Activated CD8-positive, alpha-beta memory T cell treated with anti-CD3 and anti-CD28 coated beads, Interleukin-2, amount 10 ng/mL, durations not matched to agents 7 days and 5 days (primary cell): Measurements from ENCODE around the gene CFL1. TPM values are rescaled to one million over a fixed set of nuclear protein-coding genes. Genes with fewer than 3 reads are reported as not detected.

Experiments
- ATAC-seq: fragments of 150-1000 bp; cut with Tn5 transposase; one replicate; pipeline ENCODE4 v1.10.0; 2021; ENCODE audit warnings: moderate library complexity
- CTCF ChIA-PET: fragments of 350-600 bp; sonication (Branson Sonifier 250); formaldehyde crosslinking; loops from one replicate; lab custom pipeline; 2021; ENCODE audit warnings: antibody characterized with exemption; lab: Charles Lee
- DNase-seq: peaks from one replicate; pipeline ENCODE4 v3.0.0-alpha.2; 2020
- H3K27ac Mint-ChIP-seq: one replicate; pipeline ENCODE4 v1.8.0; 2021; ENCODE audit warnings: mild to moderate bottlenecking, mixed read lengths
- H3K27me3 Mint-ChIP-seq: one replicate; pipeline ENCODE4 v1.8.0; 2021; ENCODE audit warnings: mixed read lengths
- H3K36me3 Mint-ChIP-seq: one replicate; pipeline ENCODE4 v1.8.0; 2021; ENCODE audit warnings: mild to moderate bottlenecking, mixed read lengths
- H3K4me1 Mint-ChIP-seq: one replicate; pipeline ENCODE4 v1.8.0; 2021; ENCODE audit warnings: mixed read lengths
- H3K4me3 Mint-ChIP-seq: one replicate; pipeline ENCODE4 v1.8.0; 2021; ENCODE audit warnings: mild to moderate bottlenecking, moderate library complexity, mixed read lengths
- H3K9me3 Mint-ChIP-seq: one replicate; pipeline ENCODE4 v1.8.0; 2022; ENCODE audit warnings: low read depth, mixed read lengths
- total RNA-seq, 2 experiments: library from RNA; stranded (reverse); gene quantifications; one replicate each; pipeline ENCODE4 v1.2.3, GENCODE V29; 2021

The CFL1 gene
- total RNA-seq, 2 experiments from 2014 or later, result 1,745 to 1,753 TPM

DNA sequence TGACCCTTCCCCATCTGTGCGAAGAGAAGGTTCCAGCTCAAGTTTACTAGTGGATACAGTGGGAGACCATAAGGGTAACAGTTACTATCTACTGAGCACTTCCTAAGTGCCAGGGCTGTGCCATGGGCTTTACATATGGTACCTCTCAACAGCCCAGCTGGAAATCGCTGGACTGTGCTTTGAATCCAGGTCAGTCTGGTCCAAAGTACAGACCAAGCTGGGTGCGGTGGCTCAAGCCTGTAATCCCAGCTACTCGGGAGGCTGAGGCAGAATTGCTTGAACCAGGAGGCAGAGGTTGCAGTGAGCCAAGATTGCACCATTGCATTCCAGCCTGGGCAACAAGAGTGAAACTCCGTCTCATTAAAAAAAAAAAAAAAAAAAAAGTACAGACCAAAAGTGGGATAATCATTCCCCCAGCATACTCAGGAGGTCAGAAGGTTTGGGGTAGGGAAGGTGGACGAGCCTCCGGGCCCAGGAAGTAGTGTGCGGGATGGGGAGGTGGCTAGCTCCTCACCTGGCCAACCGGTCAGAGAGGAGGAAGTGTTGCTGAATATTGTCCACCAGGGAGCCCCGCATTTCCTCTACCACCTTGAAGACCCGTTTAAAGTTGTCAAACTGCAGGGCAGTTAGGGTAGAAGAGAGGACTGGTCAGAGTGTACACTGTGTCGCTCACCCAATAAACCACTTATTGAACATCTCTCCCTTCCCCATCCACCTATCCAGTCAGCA is 28.0 kb upstream of the CFL1 start:
- H3K9me3 Mint-ChIP-seq, result no peaks in the 10 kb centered on the region
- peak overlapping the region; percentile 10 for H3K27ac Mint-ChIP-seq
- ATAC-seq (no peak), DNase-seq (peak; percentile 39)
- no peaks in the 10 kb centered on the region for H3K27me3 Mint-ChIP-seq
- peak overlapping the region; percentile 96 for H3K4me3 Mint-ChIP-seq
- peaks cover 71% of the 10 kb centered on the region for H3K4me1 Mint-ChIP-seq
- H3K36me3 Mint-ChIP-seq, result peaks cover 14% of the 10 kb centered on the region
- CTCF ChIA-PET, result interaction anchor here (0.9 to 26.4 kb wide), 26 partner anchors 12 to 247 kb away, joined by 3 to 710 read pairs (median 14); partner anchors contain the start of genes AP5B1, CFL1, CTSW and EFEMP2

DNA sequence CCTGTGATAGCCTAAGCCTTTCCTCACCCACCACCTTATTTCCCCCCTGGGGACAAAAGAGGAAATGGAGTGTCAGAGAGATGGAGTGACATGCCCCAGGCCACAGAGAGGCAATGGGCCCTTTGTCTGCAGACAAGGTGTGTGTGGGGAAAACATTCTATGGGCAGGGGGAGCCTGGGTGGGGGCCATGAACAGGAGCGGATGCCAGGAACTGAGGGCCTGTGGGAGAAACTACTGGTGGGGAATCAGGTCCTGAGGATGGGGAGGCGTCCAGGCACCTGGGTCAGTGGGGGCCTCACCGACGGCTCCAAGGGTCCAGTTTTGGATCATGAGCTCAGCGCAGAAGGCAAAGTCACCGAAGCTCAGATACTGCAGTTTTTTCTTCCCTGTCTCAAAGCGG is 27.3 kb upstream of the CFL1 start:
- Mint-ChIP-seq H3K36me3 (peaks cover 14% of the 10 kb centered on the region), H3K27ac (no peak overlapping the region), H3K9me3 (no peaks in the 10 kb centered on the region), H3K4me3 (no peak overlapping the region), H3K27me3 (no peaks in the 10 kb centered on the region), H3K4me1 (peaks cover 77% of the 10 kb centered on the region)
- CTCF ChIA-PET, result interaction anchor here (0.6 to 26.4 kb wide), 41 partner anchors 13 to 360 kb away, joined by 3 to 710 read pairs (median 6); partner anchors contain the start of genes AP5B1, BANF1, CFL1 and CTSW
- DNase-seq (no peak), ATAC-seq (no peak)

DNA sequence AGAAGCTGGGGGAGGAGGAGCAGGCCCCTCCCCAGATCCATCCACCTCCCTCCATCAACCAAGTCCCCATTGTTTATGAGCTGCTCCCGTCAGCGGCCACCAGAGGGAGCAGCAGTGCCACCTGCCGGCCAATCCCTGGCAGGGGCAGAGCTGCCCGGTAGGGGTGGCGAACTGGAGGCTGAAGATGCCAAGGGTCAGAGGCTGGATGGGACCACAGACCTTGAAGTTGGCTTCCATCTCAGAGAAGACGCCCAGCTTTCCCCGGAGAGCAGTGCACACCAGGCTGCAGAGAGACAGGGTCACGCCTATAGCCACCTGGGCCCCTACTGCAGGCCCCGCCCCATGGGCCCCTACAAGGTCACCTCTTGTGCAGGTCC is 26.7 kb upstream of the CFL1 start:
- DNase-seq (peak; percentile 87), ATAC-seq (peak; percentile 42)
- H3K4me1 Mint-ChIP-seq, result peaks cover 77% of the 10 kb centered on the region
- CTCF ChIA-PET, result interaction anchor here (0.6 to 26.4 kb wide), 45 partner anchors 13 to 359 kb away, joined by 3 to 710 read pairs (median 6); partner anchors contain the start of genes AP5B1, BANF1, C11orf68 and CFL1
- H3K9me3 Mint-ChIP-seq, result no peaks in the 10 kb centered on the region
- no peaks in the 10 kb centered on the region for H3K27me3 Mint-ChIP-seq
- H3K27ac Mint-ChIP-seq, result peak overlapping the region; percentile 71
- H3K36me3 Mint-ChIP-seq, result peaks cover 14% of the 10 kb centered on the region
- no peak overlapping the region for H3K4me3 Mint-ChIP-seq

DNA sequence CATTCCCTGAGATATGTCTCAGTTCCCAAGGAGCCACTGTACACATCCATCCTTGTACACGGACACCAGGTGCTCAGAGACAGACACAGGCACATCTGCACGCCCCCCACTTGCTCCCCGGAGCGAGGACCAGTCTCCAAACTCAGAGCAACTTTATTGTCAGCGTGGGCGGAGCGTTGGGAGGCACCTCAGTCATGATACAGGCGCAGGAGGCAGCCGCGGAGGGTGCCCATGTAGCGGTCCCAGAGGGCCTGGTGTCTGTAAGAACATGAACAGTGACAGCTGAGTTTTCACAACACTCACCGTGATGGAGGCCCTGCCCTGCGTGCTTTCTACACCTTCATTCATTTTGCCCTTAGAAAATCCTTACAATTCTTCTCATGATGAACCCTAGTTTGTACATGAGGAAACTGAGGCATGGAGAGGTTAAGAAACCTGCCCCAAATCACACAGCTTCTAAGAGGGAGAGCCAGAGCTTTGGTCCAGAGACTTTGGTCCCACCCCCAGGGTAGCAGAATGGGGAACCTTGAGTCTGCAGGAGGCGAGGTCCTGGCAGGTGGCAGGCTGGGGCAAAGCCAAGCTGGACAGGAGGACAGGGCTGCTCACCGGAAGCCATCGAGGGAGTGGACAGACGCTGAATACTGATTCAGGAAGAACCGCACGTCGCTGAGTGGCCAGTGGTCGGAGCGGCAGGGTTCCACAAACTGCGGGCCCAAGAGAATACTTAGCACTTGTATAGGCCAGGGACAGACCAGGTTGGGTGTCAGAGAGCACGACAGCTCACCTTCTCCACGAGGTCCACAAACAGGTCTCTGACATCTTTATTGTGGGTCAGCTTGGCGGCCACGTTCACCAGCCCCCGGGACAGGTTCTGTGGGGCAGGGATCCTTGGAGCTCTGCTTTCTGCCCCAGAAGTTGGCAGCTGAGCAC is 26.1 kb upstream of the CFL1 start:
- CTCF ChIA-PET, result interaction anchor here (0.7 to 26.4 kb wide), 44 partner anchors 14 to 318 kb away, joined by 3 to 710 read pairs (median 6); partner anchors contain the start of genes AP5B1, BANF1, C11orf68 and CFL1
- ATAC-seq (no peak), DNase-seq (peak; percentile 40)
- peak overlapping the region; percentile 71 for H3K27ac Mint-ChIP-seq
- no peak overlapping the region for H3K4me3 Mint-ChIP-seq
- peaks cover 79% of the 10 kb centered on the region for H3K4me1 Mint-ChIP-seq
- H3K9me3 Mint-ChIP-seq, result no peaks in the 10 kb centered on the region
- H3K27me3 Mint-ChIP-seq, result no peaks in the 10 kb centered on the region
- H3K36me3 Mint-ChIP-seq, result peaks cover 14% of the 10 kb centered on the region

DNA sequence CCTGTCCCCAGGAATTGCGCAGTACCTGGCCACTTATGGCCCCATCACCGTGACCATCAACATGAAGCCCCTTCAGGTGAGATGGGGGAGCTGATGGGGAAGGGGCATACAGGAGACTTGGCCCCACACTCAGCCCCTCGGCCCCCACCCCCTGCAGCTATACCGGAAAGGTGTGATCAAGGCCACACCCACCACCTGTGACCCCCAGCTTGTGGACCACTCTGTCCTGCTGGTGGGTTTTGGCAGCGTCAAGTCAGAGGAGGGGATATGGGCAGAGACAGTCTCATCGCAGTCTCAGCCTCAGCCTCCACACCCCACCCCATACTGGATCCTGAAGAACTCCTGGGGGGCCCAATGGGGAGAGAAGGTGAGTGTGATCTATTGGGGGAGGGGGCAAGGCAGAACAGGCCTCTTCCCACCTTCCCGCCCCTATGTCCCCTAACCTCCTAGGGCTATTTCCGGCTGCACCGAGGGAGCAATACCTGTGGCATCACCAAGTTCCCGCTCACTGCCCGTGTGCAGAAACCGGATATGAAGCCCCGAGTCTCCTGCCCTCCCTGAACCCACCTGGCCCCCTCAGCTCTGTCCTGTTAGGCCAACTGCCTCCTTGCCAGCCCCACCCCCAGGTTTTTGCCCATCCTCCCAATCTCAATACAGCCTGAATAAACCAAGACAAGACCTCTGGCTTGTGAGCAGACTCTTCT is 25.2 kb upstream of the CFL1 start:
- Mint-ChIP-seq H3K27me3 (no peaks in the 10 kb centered on the region), H3K27ac (no peak overlapping the region), H3K4me3 (no peak overlapping the region), H3K9me3 (no peaks in the 10 kb centered on the region), H3K36me3 (peaks cover 14% of the 10 kb centered on the region), H3K4me1 (peaks cover 81% of the 10 kb centered on the region)
- ATAC-seq (no peak), DNase-seq (peak; percentile 41)
- CTCF ChIA-PET, result interaction anchor here (0.6 to 26.4 kb wide), 10 partner anchors 14 to 139 kb away, joined by 3 to 710 read pairs (median 16); partner anchors contain the start of genes BANF1, C11orf68, CFL1 and CTSW

DNA sequence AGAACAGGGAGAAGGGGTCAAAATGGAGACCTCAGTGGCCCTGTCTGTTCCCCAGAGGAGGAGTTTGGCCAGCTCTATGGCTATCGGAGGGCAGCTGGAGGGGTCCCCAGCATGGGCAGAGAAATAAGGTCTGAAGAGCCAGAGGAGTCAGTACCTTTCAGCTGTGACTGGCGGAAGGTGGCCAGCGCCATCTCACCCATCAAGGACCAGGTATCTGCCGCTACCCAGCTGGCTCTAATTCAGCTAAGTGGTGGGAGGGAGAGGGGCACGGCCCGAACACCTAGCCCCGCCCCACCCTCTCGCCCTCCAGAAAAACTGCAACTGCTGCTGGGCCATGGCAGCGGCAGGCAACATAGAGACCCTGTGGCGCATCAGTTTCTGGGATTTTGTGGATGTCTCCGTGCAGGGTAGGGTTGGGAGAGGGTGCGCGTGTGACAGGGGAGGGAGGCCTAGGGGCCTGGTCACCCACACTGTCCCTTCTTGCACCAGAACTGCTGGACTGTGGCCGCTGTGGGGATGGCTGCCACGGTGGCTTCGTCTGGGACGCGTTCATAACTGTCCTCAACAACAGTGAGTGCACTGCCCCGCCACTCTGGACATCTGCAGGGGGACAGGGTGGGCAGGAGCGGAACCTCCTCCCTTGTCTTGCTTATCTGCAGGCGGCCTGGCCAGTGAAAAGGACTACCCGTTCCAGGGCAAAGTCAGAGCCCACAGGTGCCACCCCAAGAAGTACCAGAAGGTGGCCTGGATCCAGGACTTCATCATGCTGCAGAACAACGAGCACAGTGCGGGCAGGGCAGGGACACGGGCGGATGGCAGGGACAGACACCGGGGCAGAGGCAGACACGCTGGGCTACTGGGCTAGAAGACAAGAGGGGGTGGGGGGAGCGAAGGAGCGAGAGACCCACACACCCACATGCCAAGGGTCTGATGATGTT is 24.4 kb upstream of the CFL1 start:
- Mint-ChIP-seq H3K36me3 (peaks cover 14% of the 10 kb centered on the region), H3K4me3 (peak overlapping the region; percentile 19), H3K9me3 (no peaks in the 10 kb centered on the region), H3K4me1 (peaks cover 82% of the 10 kb centered on the region), H3K27me3 (no peaks in the 10 kb centered on the region), H3K27ac (peak overlapping the region; percentile 86)
- ATAC-seq, result no peak
- peak; percentile 41 for DNase-seq
- CTCF ChIA-PET, result interaction anchor here (1.2 to 27.4 kb wide), 6 partner anchors 8 to 170 kb away, joined by 4 to 710 read pairs (median 209); partner anchors contain the start of genes CCDC85B, CFL1, CTSW and EFEMP2

DNA sequence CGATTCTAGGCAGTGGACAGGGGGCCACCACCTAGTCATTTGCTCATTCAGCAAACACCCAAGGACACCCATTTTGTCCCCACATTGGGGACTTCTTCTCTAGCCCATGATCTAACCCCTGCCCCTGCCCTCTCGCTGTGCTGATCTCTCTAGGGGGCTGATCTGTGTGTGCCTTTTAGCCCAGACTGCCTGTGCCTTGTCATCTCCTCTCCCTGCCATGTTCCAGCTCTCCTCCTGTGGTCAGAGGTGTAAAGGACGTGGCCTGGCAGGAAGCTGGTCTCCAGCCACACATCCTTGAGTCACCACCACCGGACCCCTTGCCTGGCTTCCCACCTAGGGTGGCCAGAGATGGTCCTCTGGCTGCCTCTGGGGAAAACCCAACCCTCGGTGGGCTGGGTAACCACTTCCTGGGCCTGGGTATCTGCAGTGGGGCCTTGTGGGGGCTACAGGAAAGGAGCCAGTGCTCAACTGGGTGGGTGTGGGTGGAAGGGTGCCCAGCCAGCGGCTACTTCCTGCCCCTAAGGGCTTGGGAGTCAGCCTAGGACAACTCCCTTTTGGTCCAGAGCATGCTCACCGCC is 23.0 kb upstream of the CFL1 start:
- peak; percentile 34 for ATAC-seq
- peak overlapping the region; percentile 75 for H3K4me3 Mint-ChIP-seq
- peak overlapping the region; percentile 86 for H3K27ac Mint-ChIP-seq
- peak; percentile 72 for DNase-seq
- H3K4me1 Mint-ChIP-seq, result peaks cover 76% of the 10 kb centered on the region
- H3K36me3 Mint-ChIP-seq, result peaks cover 11% of the 10 kb centered on the region
- CTCF ChIA-PET, result interaction anchor here (0.6 to 27.4 kb wide), 8 partner anchors 10 to 168 kb away, joined by 3 to 710 read pairs (median 4); partner anchors contain the start of genes CCDC85B, CFL1, CTSW and EFEMP2
- no peaks in the 10 kb centered on the region for H3K9me3 Mint-ChIP-seq
- H3K27me3 Mint-ChIP-seq, result no peaks in the 10 kb centered on the region

DNA sequence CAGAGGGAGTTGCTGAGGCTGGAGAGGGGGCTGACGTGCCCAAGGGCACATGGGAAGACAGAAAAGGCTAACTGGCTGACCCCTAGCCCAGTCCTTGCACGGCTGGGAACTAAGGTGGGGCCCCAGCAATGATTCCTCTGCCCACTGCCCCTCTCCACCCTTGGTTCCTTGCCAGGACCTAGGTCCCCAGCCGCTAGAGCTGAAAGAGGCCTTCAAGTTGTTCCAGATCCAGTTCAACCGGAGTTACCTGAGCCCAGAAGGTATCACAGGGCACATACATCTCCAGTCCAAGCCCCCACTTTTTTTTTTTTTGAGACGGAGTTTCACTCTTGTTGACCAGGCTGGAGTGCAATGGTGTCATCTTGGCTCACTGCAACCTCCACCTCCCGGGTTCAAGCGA is 22.0 kb upstream of the CFL1 start:
- Mint-ChIP-seq H3K4me3 (peak overlapping the region; percentile 75), H3K9me3 (no peaks in the 10 kb centered on the region)

DNA sequence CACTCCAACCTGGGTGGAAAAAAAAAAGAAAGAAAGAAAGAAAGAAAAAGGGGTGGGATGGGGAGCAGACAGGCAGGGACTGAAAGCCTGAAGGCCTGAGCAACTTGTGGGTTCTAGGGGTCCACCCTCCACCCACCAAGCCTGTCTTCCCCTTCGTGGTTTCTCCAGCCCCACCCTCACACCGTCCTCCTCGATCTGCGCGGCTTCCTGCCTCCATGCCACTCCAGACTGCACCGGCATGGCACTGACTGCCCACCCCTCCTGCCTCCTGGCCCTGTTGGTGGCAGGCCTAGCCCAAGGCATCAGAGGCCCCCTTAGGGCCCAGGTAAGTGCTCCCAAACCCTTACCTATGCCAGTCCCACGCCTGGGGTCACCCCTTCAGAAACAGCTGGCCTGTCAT is 21.6 kb upstream of the CFL1 start, which contains the start of gene CTSW:
Gene CTSW, plus strand, starts transcription at position 221 of the 400 bp plus-strand sequence. Its CDS starts 18 bp downstream, at position 239.
- peak; percentile 76 for DNase-seq

More for the DNA sequence above, 22.0 kb upstream of the CFL1 start:
- peak overlapping the region; percentile 86 for H3K27ac Mint-ChIP-seq
- H3K4me1 Mint-ChIP-seq, result peaks cover 70% of the 10 kb centered on the region
- peak; percentile 3 for ATAC-seq
- peaks cover 9% of the 10 kb centered on the region for H3K36me3 Mint-ChIP-seq
- no peaks in the 10 kb centered on the region for H3K27me3 Mint-ChIP-seq
- DNase-seq, result no peak
- CTCF ChIA-PET, result interaction anchor here (0.9 to 27.4 kb wide), 5 partner anchors 10 to 164 kb away, joined by 3 to 710 read pairs (median 4); partner anchors contain the start of genes CCDC85B, CFL1, CTSW and EFEMP2

DNA sequence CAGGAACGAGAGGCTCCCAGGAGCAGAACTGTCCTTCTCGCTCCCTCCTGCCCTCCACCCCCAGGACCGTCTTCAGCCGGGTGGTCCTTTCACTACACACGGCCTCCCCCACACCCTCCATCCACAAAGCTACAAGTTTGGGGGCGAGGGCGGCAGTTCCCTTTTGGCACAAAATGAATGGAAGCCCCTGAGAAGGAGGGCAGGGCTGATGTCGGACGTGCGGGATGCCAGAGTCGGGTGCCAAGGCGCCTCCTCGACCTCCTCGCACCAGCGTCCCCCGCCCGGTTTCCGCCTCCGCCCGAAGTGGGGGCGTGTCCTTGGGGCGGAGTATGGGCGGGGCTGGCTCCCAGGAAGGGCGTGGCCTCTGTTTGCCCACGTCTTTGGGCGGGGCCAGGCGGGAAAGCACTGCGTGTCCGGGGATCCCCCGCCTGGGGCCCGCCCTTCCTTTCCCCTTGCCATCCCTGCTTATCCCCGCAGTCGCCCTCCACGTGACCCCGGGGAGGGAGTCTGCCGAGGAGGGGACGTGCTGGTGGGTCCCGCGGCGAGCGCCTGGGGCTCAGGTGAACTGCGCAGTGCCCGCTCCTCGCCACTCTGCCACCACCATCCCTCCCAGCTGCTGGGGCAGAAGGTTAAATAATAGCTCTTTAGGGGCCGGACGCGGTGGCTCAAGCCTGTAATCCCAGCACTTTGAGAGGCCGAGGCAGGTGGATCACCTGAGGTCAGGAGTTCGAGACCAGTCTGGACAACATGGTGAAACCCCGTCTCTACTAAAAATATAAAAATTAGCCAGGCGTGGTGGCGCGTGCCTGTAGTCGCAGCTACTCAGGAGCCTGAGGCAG is 15.6 kb upstream of the CFL1 start:
- peaks cover 4% of the 10 kb centered on the region for H3K27me3 Mint-ChIP-seq
- H3K4me3 Mint-ChIP-seq, result peak overlapping the region; percentile 79
- peaks cover 53% of the 10 kb centered on the region for H3K4me1 Mint-ChIP-seq
- no peaks in the 10 kb centered on the region for H3K36me3 Mint-ChIP-seq
- ATAC-seq (peak; percentile 93), DNase-seq (peak; percentile 96)
- peak overlapping the region; percentile 73 for H3K27ac Mint-ChIP-seq
- CTCF ChIA-PET, result interaction anchor here (0.7 to 27.4 kb wide), 4 partner anchors 13 to 94 kb away, joined by 4 to 710 read pairs (median 44); partner anchors contain the start of genes CCDC85B, CFL1, CTSW and FIBP
- H3K9me3 Mint-ChIP-seq, result no peaks in the 10 kb centered on the region

More for the DNA sequence above, 21.6 kb upstream of the CFL1 start, which contains the start of gene CTSW:
- CTCF ChIA-PET, result interaction anchor here (0.9 to 27.4 kb wide), 5 partner anchors 11 to 168 kb away, joined by 3 to 710 read pairs (median 4); partner anchors contain the start of genes CCDC85B, CFL1, CTSW and EFEMP2
- Mint-ChIP-seq H3K9me3 (no peaks in the 10 kb centered on the region), H3K27me3 (no peaks in the 10 kb centered on the region), H3K36me3 (peaks cover 8% of the 10 kb centered on the region), H3K27ac (peak within 1 kb of the TSS; percentile 86), H3K4me3 (peak within 1 kb of the TSS; percentile 75), H3K4me1 (peaks cover 67% of the 10 kb centered on the region)
- ATAC-seq, result peak; percentile 67
